Lower leg skin (tissue), 4 donors: ENCODE results near the gene OR9K2. TPM values are rescaled to one million over a fixed set of nuclear protein-coding genes. Genes with fewer than 3 reads are reported as not detected.

ENCODE experiments used
- DNase-seq, 2 donors: peaks; one replicate each; pipeline ENCODE4 v3.0.0-alpha.2; 2019; ENCODE audit warnings: low spot score in 2 of 2
- H3K4me3 ChIP-seq: fragments of 200-600 bp; sonication (generic); 2 replicates; pipeline ENCODE4 v1.5.1; 2017; ENCODE audit warnings: mild to moderate bottlenecking, low read depth; ENCODE audit not compliant: poor library complexity, severe bottlenecking
- POLR2A ChIP-seq, 2 donors: fragments of 450-650 bp; IDR thresholded peaks; one replicate each; pipeline ENCODE4 v1.6.1; 2016 to 2017; ENCODE audit warnings: antibody characterized with exemption in 2 of 2, mild to moderate bottlenecking in 1 of 2, moderate library complexity in 1 of 2
- WGBS, 2 donors: methylation state at CpG; one replicate each; pipeline ENCODE4 v1.1.5; 2018; 5-methylcytosine and 5-hydroxymethylcytosine counted together
- intact Hi-C: fragments of 100-400 bp; cut with DNase I; formaldehyde crosslinking; loops from one replicate; pipeline ENCODE4 v1.15.0; 2023; ENCODE audit warnings: low total_unique reads
- total RNA-seq, 4 donors: library from RNA; depleted of rRNA; stranded (reverse); fragments of >200 nt; gene quantifications; one replicate each; pipeline ENCODE4 v1.1.0, GENCODE V29; 2016
- TF ChIP-seq, protein P1 (sequence below), 3 donors: fragments of 450-650 bp; IDR thresholded peaks; one replicate each; pipeline ENCODE4 v1.5.1; 2016; ENCODE audit warnings: antibody characterized with exemption in 3 of 3, mild to moderate bottlenecking in 3 of 3, moderate library complexity in 2 of 3

OR9K2 gene
- not detected for total RNA-seq

DNA sequence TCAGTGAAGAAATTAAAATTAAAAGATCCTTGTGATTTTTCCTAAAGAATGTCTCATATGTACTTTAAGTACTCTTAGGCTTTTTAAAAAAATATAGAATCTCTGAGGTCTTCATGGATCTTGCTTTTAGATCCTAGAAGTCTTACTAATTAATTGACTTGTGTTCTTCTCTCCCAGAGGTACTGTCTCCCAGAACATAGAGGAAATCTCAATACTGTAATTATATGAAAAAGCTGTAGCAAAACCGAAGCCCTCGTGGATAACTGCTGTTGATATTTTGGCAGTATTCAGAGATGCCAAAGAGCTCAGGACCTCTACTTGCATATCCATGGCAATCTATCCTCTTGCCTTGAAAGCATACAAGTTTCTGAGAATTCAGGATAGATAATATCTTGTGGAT, at the start of gene OR9K2:
TSS of gene OR9K2 (plus strand) at position 301 of the 400 bp plus-strand sequence. CDS start 3,429 bp downstream, outside the sequence.
- DNase-seq, result no peak
- no peak within 1 kb of the TSS for H3K4me3 ChIP-seq
- intact Hi-C loops, result no loop called here
- WGBS, 2 donors, result 78 to 86% methylated on average over 2 of the region's 2 CpGs
- TF ChIP-seq, protein P1, sequence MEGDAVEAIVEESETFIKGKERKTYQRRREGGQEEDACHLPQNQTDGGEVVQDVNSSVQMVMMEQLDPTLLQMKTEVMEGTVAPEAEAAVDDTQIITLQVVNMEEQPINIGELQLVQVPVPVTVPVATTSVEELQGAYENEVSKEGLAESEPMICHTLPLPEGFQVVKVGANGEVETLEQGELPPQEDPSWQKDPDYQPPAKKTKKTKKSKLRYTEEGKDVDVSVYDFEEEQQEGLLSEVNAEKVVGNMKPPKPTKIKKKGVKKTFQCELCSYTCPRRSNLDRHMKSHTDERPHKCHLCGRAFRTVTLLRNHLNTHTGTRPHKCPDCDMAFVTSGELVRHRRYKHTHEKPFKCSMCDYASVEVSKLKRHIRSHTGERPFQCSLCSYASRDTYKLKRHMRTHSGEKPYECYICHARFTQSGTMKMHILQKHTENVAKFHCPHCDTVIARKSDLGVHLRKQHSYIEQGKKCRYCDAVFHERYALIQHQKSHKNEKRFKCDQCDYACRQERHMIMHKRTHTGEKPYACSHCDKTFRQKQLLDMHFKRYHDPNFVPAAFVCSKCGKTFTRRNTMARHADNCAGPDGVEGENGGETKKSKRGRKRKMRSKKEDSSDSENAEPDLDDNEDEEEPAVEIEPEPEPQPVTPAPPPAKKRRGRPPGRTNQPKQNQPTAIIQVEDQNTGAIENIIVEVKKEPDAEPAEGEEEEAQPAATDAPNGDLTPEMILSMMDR (IDR thresholded peaks at IDR 0.05), result no peak
- TF ChIP-seq POLR2A (IDR thresholded peaks at IDR 0.05), result no peak

DNA sequence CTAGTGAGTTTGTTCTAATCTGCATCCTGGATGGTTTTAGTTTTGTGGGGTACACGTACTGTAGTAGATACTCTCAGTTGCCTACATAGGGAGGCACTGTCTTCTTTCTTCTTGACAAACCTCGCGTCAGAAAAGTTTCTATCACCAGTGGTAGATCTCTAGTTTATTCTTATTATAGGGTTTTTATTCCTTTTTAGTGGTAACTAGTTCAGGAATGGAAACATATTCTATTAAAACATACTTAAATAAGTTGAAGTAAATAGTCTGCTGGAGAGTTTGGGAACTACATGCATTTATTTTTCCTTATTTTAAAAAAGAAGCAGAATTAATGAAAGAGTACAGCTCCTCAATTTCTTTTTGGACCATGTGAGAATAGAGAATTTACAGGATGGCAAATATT, 33.6 kb upstream of the OR9K2 start:
- WGBS, 2 donors, result 85 to 86% methylated on average over 3 of the region's 3 CpGs
- TF ChIP-seq POLR2A (IDR thresholded peaks at IDR 0.05), result no peak
- TF ChIP-seq, protein P1 (IDR thresholded peaks at IDR 0.05), result no peak
- H3K4me3 ChIP-seq, result no peak overlapping the region
- intact Hi-C loops, result no loop called here
- no peak for DNase-seq

DNA sequence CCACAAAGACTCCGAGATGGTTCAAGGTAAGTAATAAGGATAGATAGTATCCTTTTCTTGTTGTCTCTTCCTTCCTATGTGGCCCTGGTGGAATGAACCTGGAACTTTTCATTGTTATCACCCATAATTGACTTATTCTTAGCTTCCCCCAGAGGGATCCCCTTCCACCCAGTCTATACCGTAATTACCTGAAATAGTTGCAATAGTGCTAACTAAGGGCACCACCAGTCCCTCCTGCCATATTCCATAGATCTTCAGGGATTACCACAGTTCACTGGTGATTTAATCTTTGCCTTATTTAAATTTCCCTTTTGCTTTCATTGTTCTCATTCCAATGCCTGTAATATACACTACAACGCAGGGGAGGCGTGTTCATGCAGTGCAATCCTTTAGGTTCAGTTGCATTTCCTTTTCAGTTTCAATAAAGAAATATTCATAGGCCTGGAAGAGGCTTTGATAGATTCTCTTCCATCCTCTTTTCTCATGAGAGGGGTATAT, 13.8 kb upstream of the OR9K2 start:
- TF ChIP-seq, protein P1 (IDR thresholded peaks at IDR 0.05), result no peak
- TF ChIP-seq POLR2A (IDR thresholded peaks at IDR 0.05), result no peak
- intact Hi-C loops, result no loop called here
- H3K4me3 ChIP-seq, result no peak overlapping the region
- WGBS, 2 donors, result 85 to 91% methylated on average over 4 of the region's 4 CpGs
- no peak for DNase-seq

- TF ChIP-seq, protein P1 (IDR thresholded peaks at IDR 0.05), result no peak
- no peak for TF ChIP-seq POLR2A (IDR thresholded peaks at IDR 0.05)
- intact Hi-C loops, result no loop called here
- 88 to 100% methylated on average over 1 of the region's 1 CpG for WGBS, 2 donors
- H3K4me3 ChIP-seq, result no peak overlapping the region
- DNase-seq, result no peak
These were observed 10.1 kb upstream of the OR9K2 start for GRCh38 chr12:55116152-55116551.

GRCh38 chr12:55132816-55133215, 6.6 kb downstream of the OR9K2 start:
- no peak for TF ChIP-seq POLR2A (IDR thresholded peaks at IDR 0.05)
- TF ChIP-seq, protein P1 (IDR thresholded peaks at IDR 0.05), result no peak
- 58 to 60% methylated on average over 1 of the region's 1 CpG for WGBS, 2 donors
- intact Hi-C loops, result no loop called here

More at GRCh38 chr12:55132816-55133215, 6.6 kb downstream of the OR9K2 start:
- DNase-seq, result no peak
- no peak overlapping the region for H3K4me3 ChIP-seq
